ENCODE measurements around the gene RELA.

Gene RELA

GRCh38 chr11:65633390-65634108, 29.2 kb downstream of the RELA start:
- no peak for DNase-seq (ENCODE audit: low read depth)

GRCh38 chr11:65630215-65630614, 32.5 kb downstream of the RELA start:
- no peak for DNase-seq (ENCODE audit: low read depth)

- no peak for DNase-seq (ENCODE audit: low read depth)
Measured at GRCh38 chr11:65629579-65629978, 33.1 kb downstream of the RELA start.

GRCh38 chr11:65627202-65627601, 35.5 kb downstream of the RELA start:
- DNase-seq (ENCODE audit: low read depth), result no peak

- DNase-seq (ENCODE audit: low read depth), result no peak
Measured at GRCh38 chr11:65625628-65626342, 36.9 kb downstream of the RELA start.

- no peak for DNase-seq (ENCODE audit: low read depth)
Measured at GRCh38 chr11:65624931-65625627, 37.6 kb downstream of the RELA start.

- DNase-seq (ENCODE audit: low read depth), result no peak
Measured at GRCh38 chr11:65623852-65624616, 38.7 kb downstream of the RELA start.

GRCh38 chr11:65623177-65623576, 39.5 kb downstream of the RELA start:
- DNase-seq (ENCODE audit: low read depth), result no peak

GRCh38 chr11:65622011-65622410, 40.7 kb downstream of the RELA start:
- DNase-seq (ENCODE audit: low read depth), result no peak

GRCh38 chr11:65621460-65621859, 41.3 kb downstream of the RELA start:
- DNase-seq (ENCODE audit: low read depth), result no peak

GRCh38 chr11:65620666-65621065, 42.0 kb downstream of the RELA start:
- DNase-seq (ENCODE audit: low read depth), result no peak

- no peak for DNase-seq (ENCODE audit: low read depth)
Measured at GRCh38 chr11:65619281-65619928, 43.3 kb downstream of the RELA start.

GRCh38 chr11:65618763-65619162, 44.0 kb downstream of the RELA start:
- no peak for DNase-seq (ENCODE audit: low read depth)

- DNase-seq (ENCODE audit: low read depth), result no peak
Measured at GRCh38 chr11:65617990-65618751, 44.5 kb downstream of the RELA start.

- DNase-seq (ENCODE audit: low read depth), result no peak
Measured at GRCh38 chr11:65617136-65617850, 45.4 kb downstream of the RELA start.

- DNase-seq (ENCODE audit: low read depth), result no peak
Measured at GRCh38 chr11:65616575-65617001, 46.1 kb downstream of the RELA start.

- DNase-seq (ENCODE audit: low read depth), result no peak
Measured at GRCh38 chr11:65615950-65616574, 46.7 kb downstream of the RELA start.

GRCh38 chr11:65615229-65615949, 47.3 kb downstream of the RELA start, which contains the start of gene PCNX3:
PCNX3 (plus strand) TSS chr11:65615776; CDS start chr11:65616312, 536 bp downstream.
- DNase-seq (ENCODE audit: low read depth), result peak; percentile 100
